HG03354 (cell line): Measurements from ENCODE around the gene ARHGEF10L.

ENCODE experiments used
- ATAC-seq: cut with Tn5 transposase; IDR thresholded peaks from one replicate; pipeline ENCODE4 v1.9.1; 2021; ENCODE audit warnings: mild to moderate bottlenecking; ENCODE audit not compliant: unreplicated experiment, poor library complexity, severe bottlenecking

Gene ARHGEF10L

GRCh38 chr1:17645068-17645911 is 105.8 kb downstream of the ARHGEF10L start:
- no peak for ATAC-seq

- no peak for ATAC-seq
Observed at GRCh38 chr1:17646444-17647280, 107.2 kb downstream of the ARHGEF10L start.

DNA sequence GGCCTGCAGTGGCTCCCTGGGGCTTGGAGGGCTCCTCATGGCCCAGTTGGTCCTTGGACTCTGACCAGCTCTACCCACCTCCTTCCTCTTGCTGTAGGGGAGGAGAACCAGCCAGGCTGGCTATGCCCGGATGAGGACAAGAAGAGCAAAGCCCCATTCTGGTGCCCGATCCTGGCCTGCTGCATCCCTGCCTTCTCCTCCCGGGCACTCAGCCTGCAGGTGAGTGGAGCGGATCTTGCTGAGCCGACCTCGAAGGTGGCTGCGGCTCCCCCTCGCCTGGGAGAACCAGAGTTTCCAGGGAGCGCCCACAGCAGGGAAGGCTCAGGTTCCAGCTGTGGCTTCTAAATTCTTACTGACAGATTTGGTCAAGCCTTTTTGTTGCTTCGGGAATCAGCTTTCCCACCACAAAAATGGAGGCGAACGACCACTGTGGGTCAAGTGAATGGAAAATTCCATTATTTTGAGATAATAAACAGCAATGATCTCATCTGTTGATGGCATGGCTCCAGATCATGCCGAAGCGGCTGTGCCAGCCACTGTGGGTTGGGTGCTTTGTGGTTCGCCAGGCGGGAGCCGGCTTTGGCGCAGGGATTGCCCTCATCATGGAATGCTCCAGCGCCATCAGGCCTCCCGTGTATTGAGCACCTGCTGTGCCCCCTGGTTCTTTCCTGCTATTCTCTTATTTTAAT is 109.1 kb downstream of the ARHGEF10L start:
- ATAC-seq = no peak

DNA sequence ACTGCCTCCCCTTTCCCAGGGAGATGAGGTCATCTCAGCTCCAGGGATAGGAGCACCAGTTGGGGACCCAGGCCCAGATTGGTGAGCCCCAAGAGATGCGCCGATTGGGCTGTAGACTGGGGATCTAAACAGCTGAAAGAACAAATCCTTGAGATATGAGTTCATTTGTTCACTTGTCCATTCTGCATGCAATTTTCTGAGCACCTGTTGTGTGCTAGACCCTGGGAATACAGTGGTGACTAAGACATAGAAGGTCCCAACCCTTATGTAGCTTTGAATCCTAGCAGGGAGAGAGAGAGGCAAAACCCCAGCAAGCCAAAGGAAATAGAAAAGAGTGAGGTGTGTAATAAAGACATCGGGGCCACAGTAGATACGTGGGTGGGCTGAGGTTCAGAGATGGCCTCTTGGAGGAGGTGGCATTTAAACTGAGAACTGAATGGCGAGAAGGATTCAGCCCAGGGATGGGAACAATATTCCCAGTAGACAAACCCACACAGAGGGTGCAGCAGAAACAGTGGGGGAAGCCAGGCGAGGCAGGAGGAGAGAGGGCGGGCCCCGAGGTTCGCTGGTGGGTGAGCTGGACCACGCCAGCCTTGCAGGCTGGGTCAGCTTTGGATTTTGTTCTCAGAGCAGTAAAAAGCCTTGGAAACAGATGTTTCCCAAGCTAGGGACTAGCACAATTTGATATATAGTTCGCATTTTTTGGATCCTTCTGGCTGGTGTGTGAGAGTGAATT is 110.0 kb downstream of the ARHGEF10L start:
- no peak for ATAC-seq

DNA sequence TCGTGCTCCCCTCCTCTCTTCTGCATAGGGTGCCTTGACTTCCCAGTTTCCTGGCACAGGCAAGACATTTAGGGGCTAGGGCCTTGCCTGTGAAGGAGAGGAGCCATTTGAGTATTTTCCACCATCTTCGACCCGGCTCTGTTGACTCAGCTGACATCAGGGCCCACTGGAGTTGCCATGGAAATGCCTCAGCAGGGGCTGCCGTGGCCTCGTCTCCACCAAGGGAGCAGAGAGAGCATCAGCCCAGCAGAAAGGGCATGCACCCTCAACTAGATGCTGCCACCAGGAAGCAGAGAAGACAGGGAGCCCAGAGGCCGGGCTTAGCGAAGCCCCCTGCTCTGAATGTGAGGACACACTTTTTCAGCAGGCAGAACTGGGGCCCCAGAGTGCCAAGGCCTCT is 113.8 kb downstream of the ARHGEF10L start:
- no peak for ATAC-seq

GRCh38 chr1:17653728-17654351 is 114.3 kb downstream of the ARHGEF10L start:
- no peak for ATAC-seq

GRCh38 chr1:17654519-17654918 is 115.0 kb downstream of the ARHGEF10L start:
- ATAC-seq = no peak

DNA sequence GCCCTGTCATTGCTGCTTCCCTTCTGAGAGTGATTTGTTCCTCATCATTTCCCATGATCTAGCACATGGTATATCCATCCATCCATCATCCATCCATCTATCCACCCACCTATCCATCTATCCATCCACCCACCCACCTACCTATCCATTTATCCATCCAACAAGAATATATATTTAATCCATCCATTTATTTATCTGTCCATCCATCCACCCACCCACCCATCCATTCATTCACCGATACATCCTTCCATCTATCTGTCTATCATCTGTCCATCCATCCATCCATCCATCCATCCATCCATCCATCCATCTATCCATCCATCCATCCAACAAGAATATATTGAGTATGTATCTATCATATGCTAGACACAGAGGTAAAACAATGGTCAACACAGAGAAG is 115.7 kb downstream of the ARHGEF10L start:
- ATAC-seq = no peak

GRCh38 chr1:17655922-17656321 is 116.4 kb downstream of the ARHGEF10L start:
- no peak for ATAC-seq

DNA sequence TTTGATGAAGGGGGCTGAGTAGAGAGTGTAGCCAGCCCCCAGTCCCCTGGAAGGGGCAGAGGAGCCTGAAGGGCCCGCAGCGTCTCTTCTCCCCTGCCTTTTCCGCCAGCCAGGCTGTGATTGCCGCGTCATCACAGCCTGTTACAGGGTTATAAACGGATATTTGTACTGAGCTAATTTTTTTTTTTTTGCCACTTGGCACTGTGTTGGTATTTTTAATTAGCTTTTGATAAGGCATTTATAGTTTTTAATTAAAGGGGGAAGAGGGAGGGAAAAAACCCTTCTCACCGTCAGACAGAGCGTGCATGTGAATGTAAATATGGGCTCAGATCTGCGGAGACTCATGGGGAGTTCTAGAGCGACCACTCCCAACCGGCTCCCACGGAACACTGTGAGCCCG is 117.9 kb downstream of the ARHGEF10L start:
- no peak for ATAC-seq

DNA sequence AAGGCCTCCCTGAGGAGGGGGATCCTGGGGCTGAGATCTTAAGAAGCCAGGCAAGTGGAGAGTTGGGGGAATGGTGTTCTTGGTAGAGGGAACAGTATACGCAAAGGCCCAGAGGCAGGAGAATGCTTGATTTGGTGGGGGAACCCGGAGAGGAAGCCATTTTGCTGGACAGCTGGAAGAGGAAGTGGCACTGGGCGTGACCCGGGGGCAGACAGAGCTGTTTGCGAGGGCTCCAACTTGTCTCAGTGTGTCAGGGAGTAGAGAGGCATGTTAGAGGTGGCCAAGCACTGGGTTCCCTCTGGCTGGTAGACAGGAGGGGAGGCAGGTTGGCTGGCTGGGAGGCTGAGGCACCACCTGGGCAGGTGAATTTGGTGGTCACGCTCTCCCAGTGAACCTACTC is 119.3 kb downstream of the ARHGEF10L start:
- ATAC-seq = no peak

DNA sequence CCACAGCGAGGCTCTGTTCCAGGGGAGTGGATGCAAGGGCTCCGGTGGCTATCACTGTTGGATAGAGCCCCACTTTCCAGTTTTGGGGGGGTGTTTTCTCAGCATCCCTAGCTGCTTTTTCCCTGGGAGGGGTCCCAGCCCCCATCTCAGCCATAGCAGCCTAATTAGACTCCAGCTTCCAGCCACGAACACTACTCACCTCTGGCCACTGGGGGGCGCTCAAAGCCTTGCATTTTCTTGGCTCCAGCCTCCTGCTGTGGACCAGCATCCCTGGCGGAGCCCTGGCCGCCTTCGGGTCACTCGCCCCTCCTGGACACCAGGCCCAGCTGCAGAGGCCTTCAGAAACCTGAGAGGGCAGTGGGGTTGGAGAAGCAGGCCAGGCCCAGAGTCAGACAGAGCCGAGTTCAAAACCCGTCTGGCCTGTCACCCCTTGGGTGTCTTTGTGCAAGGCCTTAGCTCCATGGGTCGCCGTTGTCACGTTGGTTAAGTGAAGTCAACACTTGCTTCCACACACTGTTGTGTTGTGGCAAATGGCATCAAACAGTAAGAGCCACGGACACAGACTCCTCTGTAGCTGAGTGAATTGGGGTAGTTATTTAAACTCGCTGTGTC is 122.2 kb downstream of the ARHGEF10L start:
- ATAC-seq = no peak

- no peak for ATAC-seq
Observed at GRCh38 chr1:17662296-17662695, 122.8 kb downstream of the ARHGEF10L start.

DNA sequence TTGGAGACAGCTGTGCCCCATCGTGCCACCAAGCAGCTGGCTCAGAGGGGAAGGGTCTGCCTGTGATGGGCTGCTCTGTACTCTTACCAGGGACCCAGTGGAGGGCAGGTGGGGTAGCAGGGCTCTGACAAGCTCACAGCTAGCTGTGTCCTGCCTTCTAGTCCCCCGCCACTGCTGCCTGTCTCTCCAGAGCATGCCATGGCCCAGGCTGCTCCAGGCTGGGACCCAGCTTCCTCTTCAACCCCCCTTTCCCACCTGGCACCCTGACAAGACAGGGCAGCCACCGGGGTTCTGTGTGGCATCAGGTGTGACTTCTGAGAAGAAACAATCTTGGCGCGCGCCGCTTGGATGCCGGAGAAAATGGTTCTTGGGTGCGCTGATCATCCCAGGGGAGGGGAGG is 123.3 kb downstream of the ARHGEF10L start:
- ATAC-seq = no peak

GRCh38 chr1:17663646-17664045 is 124.1 kb downstream of the ARHGEF10L start:
- no peak for ATAC-seq

DNA sequence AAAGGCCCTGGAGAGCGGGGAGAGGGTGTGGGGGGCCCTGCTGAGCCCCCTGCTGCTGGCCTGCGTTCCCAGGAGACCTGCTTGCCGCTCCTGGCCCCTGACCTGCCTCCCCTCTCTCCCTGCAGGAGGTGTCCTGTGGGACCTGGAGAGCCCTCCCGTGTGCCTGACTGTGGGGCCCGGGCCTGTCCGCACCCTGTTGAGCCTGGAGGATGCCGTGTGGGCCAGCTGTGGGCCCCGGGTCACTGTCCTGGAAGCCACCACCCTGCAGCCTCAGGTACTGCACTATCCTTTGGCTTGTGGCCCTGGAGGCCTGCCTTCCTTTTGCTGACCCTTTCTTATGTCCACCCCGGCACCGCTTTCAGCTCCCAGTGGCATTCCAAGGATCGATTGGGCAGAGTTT is 124.8 kb downstream of the ARHGEF10L start:
- no peak for ATAC-seq

DNA sequence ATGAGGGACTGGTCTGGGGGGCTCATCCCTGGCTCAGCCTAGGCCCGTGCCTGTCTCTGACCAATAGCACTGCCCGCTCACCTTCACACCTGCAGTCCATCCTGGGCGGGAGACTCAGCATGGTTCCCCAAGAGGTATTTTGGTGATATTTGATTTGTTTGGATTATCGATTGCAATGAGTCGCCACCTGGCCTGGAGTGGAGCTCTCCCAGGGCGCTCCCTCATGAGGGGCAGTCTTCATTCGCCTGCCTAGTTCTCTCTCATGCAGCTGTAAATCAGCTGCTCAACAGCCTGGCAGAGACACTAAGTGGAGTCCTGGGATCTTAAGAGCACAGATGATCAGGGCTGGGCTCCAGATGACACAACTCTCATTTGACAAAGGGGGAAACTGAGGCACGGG is 125.6 kb downstream of the ARHGEF10L start:
- no peak for ATAC-seq

DNA sequence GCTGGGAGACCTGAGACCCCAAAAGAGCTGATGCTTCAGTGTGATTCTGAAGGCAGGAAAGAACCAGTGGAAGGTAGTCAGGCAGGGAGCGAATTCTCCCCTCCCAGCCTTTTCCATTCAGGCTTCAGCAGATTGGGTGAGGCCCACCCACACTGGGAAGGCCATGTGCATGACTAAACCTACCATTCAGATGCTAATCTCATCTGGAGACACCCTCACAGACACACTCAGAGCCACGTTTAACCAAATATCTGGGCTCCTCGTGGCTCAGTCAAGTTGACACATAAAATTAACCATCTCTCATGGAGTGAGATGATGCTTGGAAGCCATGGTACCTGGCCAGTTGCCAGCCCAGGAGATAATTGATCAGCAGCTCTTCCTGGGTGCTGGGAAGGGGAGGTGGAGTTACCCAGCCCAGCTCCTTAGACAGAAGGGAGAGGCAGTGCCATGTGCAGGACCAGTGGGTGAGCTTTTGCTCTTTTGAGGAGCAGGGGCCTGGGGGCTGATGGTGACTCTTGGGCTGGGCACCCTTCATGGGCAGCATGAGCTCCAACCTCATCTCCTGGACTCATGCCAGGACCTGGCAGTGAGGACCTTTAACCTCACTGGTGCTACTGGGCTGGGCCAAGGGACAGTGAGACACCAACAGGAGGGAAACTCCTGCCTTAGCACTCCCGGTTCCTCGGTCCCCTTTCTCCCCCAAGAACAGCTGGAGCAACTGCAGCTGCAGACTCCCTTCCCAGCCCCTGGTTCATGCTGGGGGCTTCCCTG is 126.6 kb downstream of the ARHGEF10L start:
- ATAC-seq = no peak
